ENCODE data around the gene NDUFA13. TPM values are rescaled to one million over a fixed set of nuclear protein-coding genes. Genes with fewer than 3 reads are reported as not detected.

Gene NDUFA13
- total RNA-seq, 1 donor from 2014 or later = 169 TPM

DNA sequence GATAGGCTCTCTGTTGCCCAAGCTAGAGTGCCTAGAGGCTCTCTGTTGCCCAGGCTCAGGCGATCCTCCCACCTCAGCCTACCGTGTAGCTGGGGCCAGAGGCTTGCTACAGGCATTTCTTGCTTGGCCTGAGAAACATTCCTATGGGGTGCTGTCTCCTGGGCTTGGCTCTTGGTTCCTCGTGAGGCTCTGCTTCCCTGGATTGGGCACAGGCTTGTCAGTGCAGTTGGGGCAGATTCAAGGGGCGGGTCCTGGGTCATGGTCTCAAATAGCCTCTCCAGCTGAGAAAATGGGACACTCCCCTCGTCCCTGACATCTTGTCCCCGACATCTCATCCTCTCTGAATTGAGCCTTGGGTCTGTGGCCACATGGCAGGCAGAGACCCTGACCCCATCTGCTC, 5.6 kb upstream of the NDUFA13 start:
- Histone ChIP-seq H3K4me3 (ENCODE audit: low read length in 3 of 3) (no peak overlapping the region), H3K27me3 (ENCODE audit: control insufficient read depth in 3 of 3, insufficient read depth in 3 of 3, low read length in 3 of 3) (peaks cover 0 to 13% (median 0%) of the 10 kb centered on the region in 3 donors), H3K27ac (ENCODE audit: low read depth, low read length) (no peak overlapping the region), H3K9me3 (ENCODE audit: control insufficient read depth in 3 of 3, low read length in 3 of 3) (no peaks in the 10 kb centered on the region), H3K4me1 (ENCODE audit: control insufficient read depth in 3 of 3, insufficient read depth in 3 of 3, low read length in 3 of 3) (peaks cover 3 to 12% (median 12%) of the 10 kb centered on the region in 3 donors), H3K36me3 (ENCODE audit: control insufficient read depth in 3 of 3, insufficient read depth in 3 of 3, low read length in 3 of 3) (peaks cover 16 to 19% (median 16%) of the 10 kb centered on the region in 3 donors), H3K9ac (ENCODE audit: low read depth in 1 of 3, low read length in 3 of 3) (peak overlapping the region in 1 of 3 donors; percentile 8)

DNA sequence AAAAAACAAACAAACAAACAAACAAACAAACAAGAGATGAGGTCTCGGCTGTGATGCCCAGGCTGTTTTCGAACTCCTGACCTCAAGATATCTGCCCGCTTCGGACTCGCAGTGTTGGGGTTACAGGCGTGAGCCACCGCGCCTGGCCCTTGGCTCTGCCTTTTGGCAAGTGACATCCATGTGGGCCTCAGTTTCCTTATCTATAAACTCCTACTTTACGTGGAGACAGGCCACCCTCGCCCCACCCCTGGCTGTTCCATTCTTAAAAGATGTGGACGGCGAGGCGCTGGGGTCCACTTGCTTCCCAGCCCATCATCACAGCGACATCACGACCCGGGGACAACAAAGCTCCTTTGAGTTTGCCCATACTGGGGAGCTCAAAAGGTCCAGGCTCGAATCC, 2.3 kb upstream of the NDUFA13 start:
- no peaks in the 10 kb centered on the region for H3K9me3 ChIP-seq (ENCODE audit: control insufficient read depth in 3 of 3, low read length in 3 of 3)
- H3K27me3 ChIP-seq (ENCODE audit: control insufficient read depth in 3 of 3, insufficient read depth in 3 of 3, low read length in 3 of 3) = peaks cover 0 to 13% (median 0%) of the 10 kb centered on the region in 3 donors
- H3K4me1 ChIP-seq (ENCODE audit: control insufficient read depth in 3 of 3, insufficient read depth in 3 of 3, low read length in 3 of 3) = peaks cover 15 to 21% (median 21%) of the 10 kb centered on the region in 3 donors
- peaks cover 0 to 2% (median 0%) of the 10 kb centered on the region in 3 donors for H3K36me3 ChIP-seq (ENCODE audit: control insufficient read depth in 3 of 3, insufficient read depth in 3 of 3, low read length in 3 of 3)
- H3K9ac ChIP-seq (ENCODE audit: low read depth in 1 of 3, low read length in 3 of 3) = peak overlapping the region in 1 of 3 donors; percentile 40
- peak overlapping the region; percentile 48 to 60 (median 52) for H3K4me3 ChIP-seq (ENCODE audit: low read length in 3 of 3)
- H3K27ac ChIP-seq (ENCODE audit: low read depth, low read length) = no peak overlapping the region

DNA sequence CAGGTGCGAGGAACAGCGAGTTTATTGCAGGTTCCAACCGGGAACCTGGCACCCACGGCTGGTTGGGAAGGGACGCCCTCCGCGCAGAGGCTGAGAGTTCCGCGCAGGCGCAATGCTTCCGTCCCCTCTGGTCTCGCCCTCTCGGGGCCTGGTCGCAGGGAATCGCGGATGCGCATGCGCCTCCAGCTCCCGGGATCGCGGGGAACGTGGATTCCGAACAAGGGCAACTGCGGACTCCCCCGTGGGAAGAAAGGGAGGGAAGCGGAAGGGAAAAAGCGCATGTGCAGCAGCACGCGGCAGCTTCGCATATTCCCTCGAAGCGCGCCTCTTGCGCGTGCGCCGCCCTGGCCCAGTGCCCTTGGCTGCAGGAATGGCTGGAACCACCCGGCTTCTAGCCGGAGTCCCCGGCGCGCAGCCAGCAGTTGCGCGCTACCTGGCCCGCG, 1.8 kb upstream of the NDUFA13 start:
- H3K36me3 ChIP-seq (ENCODE audit: control insufficient read depth in 3 of 3, insufficient read depth in 3 of 3, low read length in 3 of 3) = peaks cover 0 to 6% (median under 1%) of the 10 kb centered on the region in 3 donors
- no peaks in the 10 kb centered on the region for H3K9me3 ChIP-seq (ENCODE audit: control insufficient read depth in 3 of 3, low read length in 3 of 3)
- peaks cover 15 to 25% (median 21%) of the 10 kb centered on the region in 3 donors for H3K4me1 ChIP-seq (ENCODE audit: control insufficient read depth in 3 of 3, insufficient read depth in 3 of 3, low read length in 3 of 3)
- H3K9ac ChIP-seq (ENCODE audit: low read depth in 1 of 3, low read length in 3 of 3) = peak overlapping the region in 1 of 3 donors; percentile 40
- no peak overlapping the region for H3K27ac ChIP-seq (ENCODE audit: low read depth, low read length)
- peak overlapping the region; percentile 48 to 60 (median 52) for H3K4me3 ChIP-seq (ENCODE audit: low read length in 3 of 3)
- H3K27me3 ChIP-seq (ENCODE audit: control insufficient read depth in 3 of 3, insufficient read depth in 3 of 3, low read length in 3 of 3) = peaks cover 0 to 13% (median 0%) of the 10 kb centered on the region in 3 donors

DNA sequence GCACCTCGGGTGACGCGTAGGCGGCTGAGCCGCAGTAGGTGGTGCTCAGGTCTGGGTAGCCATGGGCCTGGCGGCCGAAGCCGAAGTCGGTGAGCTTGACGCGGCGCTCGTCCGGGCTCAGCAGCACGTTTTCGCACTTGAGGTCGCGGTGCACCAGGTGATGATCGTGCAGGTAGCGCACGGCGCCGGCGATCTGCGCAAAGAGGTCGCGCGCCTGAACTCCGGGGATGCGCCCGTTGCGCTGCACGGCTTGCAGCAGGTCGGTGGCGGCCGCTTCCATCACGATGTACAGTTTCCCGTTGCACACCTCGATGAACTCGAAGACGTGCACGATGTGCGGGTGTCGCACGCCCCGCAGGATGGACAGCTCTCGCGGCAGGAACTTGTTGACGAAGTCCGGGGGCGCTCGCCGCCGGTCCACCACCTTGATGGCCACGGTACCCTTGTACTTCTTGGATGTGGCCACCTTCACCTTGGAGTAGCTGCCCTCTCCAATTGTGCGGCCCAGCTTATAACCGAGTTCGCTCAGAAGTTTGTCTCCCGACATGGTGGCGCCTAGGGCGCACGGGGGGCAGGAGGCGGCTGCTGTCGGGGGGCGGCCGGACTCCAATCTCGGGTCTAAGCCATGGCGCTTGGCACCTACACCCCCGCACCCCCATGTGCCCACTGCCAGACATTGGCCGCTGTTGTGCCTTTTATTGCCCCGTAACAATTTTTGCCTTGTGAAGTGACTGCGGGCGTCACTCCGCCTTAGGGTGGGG, 964 bp upstream of the NDUFA13 start, which contains the start of gene TSSK6:
TSSK6 (minus strand) TSS at position 668 of the 761 bp plus-strand sequence; CDS start at position 547, 121 bp downstream.
- H3K27me3 ChIP-seq (ENCODE audit: control insufficient read depth in 3 of 3, insufficient read depth in 3 of 3, low read length in 3 of 3) = peaks cover 0 to 13% (median 0%) of the 10 kb centered on the region in 3 donors
- H3K27ac ChIP-seq (ENCODE audit: low read depth, low read length) = peak within 1 kb of the TSS; percentile 73
- peaks cover 19 to 29% (median 26%) of the 10 kb centered on the region in 3 donors for H3K4me1 ChIP-seq (ENCODE audit: control insufficient read depth in 3 of 3, insufficient read depth in 3 of 3, low read length in 3 of 3)
- peaks cover 4 to 10% (median 5%) of the 10 kb centered on the region in 3 donors for H3K36me3 ChIP-seq (ENCODE audit: control insufficient read depth in 3 of 3, insufficient read depth in 3 of 3, low read length in 3 of 3)
- peak within 1 kb of the TSS; percentile 76 to 89 (median 81) for H3K9ac ChIP-seq (ENCODE audit: low read depth in 1 of 3, low read length in 3 of 3)
- peak within 1 kb of the TSS; percentile 70 to 96 (median 92) for H3K4me3 ChIP-seq (ENCODE audit: low read length in 3 of 3)
- H3K9me3 ChIP-seq (ENCODE audit: control insufficient read depth in 3 of 3, low read length in 3 of 3) = no peaks in the 10 kb centered on the region

DNA sequence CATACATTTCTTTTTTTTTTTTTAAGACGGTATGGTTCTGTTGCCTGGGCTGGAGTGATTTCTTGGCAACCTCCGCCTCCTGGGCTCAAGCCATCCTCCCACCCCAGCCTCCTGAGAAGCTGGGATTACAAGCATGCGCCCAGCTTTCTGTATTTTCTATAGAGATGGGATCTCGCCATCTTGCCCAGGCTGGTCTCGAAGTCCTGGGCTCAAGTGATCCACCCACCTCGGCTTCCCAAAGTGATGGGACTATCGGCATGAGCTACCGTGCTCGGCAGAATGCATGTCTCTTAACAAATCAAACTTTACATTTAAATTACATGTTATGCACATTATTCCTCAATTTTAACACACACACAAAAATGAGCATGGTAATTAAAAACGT, 1.2 kb downstream of the NDUFA13 start:
- H3K4me1 ChIP-seq (ENCODE audit: control insufficient read depth in 3 of 3, insufficient read depth in 3 of 3, low read length in 3 of 3) = peaks cover 19 to 29% (median 26%) of the 10 kb centered on the region in 3 donors
- H3K27ac ChIP-seq (ENCODE audit: low read depth, low read length) = no peak overlapping the region
- H3K9ac ChIP-seq (ENCODE audit: low read depth in 1 of 3, low read length in 3 of 3) = peak overlapping the region; percentile 76 to 89 (median 81)

DNA sequence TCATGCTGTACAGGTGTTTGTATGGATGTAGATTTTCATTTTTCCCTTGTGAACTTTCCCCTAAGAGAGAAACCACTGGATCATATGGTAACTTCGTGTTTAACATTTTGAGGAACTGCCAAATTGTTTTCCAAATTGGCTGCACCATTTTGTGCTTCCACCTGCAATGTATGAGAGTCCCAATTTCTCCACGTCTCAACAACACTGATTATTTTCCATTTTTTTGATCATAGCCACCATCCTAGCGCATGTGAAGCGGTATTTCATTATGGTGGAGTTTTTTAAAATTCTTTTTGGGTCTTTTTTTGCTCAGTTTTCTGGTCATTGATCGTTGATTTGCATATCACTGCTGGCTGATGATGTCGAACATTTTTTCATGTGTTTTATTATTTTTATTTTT, 5.0 kb downstream of the NDUFA13 start:
- Histone ChIP-seq H3K9me3 (ENCODE audit: control insufficient read depth in 3 of 3, low read length in 3 of 3) (no peaks in the 10 kb centered on the region), H3K27me3 (ENCODE audit: control insufficient read depth in 3 of 3, insufficient read depth in 3 of 3, low read length in 3 of 3) (no peaks in the 10 kb centered on the region), H3K4me1 (ENCODE audit: control insufficient read depth in 3 of 3, insufficient read depth in 3 of 3, low read length in 3 of 3) (peaks cover 14 to 17% (median 15%) of the 10 kb centered on the region in 3 donors), H3K36me3 (ENCODE audit: control insufficient read depth in 3 of 3, insufficient read depth in 3 of 3, low read length in 3 of 3) (peaks cover 12 to 20% (median 14%) of the 10 kb centered on the region in 3 donors), H3K4me3 (ENCODE audit: low read length in 3 of 3) (no peak overlapping the region), H3K27ac (ENCODE audit: low read depth, low read length) (no peak overlapping the region), H3K9ac (ENCODE audit: low read depth in 1 of 3, low read length in 3 of 3) (no peak overlapping the region)

More for the DNA sequence above, 1.2 kb downstream of the NDUFA13 start:
- peak overlapping the region; percentile 17 to 96 (median 70) for H3K4me3 ChIP-seq (ENCODE audit: low read length in 3 of 3)
- no peaks in the 10 kb centered on the region for H3K9me3 ChIP-seq (ENCODE audit: control insufficient read depth in 3 of 3, low read length in 3 of 3)
- H3K27me3 ChIP-seq (ENCODE audit: control insufficient read depth in 3 of 3, insufficient read depth in 3 of 3, low read length in 3 of 3) = peaks cover 0 to 13% (median 0%) of the 10 kb centered on the region in 3 donors
- H3K36me3 ChIP-seq (ENCODE audit: control insufficient read depth in 3 of 3, insufficient read depth in 3 of 3, low read length in 3 of 3) = peaks cover 4 to 11% (median 5%) of the 10 kb centered on the region in 3 donors

DNA sequence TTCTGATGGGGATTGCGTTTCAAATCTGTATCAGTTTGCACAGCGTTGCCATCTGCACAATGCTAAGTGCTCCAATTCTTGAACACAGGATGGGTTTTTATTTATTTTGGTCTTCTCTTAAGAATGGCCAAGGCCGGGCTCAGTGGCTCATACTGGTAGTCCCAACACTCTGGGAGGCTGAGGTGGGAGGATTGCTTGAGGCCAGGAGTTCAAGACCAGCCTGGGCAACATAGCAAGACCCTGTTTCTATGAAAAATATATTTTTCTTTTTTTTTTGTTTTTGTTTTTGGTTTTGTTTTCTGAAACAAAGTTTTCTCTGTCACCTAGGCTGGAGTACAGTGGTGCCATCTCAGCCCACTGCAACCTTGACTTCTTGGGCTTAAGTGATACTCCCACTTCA, 7.2 kb downstream of the NDUFA13 start:
- Histone ChIP-seq H3K4me1 (ENCODE audit: control insufficient read depth in 3 of 3, insufficient read depth in 3 of 3, low read length in 3 of 3) (peaks cover 7 to 14% (median 8%) of the 10 kb centered on the region in 3 donors), H3K9ac (ENCODE audit: low read depth in 1 of 3, low read length in 3 of 3) (no peak overlapping the region), H3K36me3 (ENCODE audit: control insufficient read depth in 3 of 3, insufficient read depth in 3 of 3, low read length in 3 of 3) (peaks cover 25 to 34% (median 28%) of the 10 kb centered on the region in 3 donors), H3K9me3 (ENCODE audit: control insufficient read depth in 3 of 3, low read length in 3 of 3) (no peaks in the 10 kb centered on the region), H3K27ac (ENCODE audit: low read depth, low read length) (no peak overlapping the region), H3K27me3 (ENCODE audit: control insufficient read depth in 3 of 3, insufficient read depth in 3 of 3, low read length in 3 of 3) (no peaks in the 10 kb centered on the region), H3K4me3 (ENCODE audit: low read length in 3 of 3) (no peak overlapping the region)

DNA sequence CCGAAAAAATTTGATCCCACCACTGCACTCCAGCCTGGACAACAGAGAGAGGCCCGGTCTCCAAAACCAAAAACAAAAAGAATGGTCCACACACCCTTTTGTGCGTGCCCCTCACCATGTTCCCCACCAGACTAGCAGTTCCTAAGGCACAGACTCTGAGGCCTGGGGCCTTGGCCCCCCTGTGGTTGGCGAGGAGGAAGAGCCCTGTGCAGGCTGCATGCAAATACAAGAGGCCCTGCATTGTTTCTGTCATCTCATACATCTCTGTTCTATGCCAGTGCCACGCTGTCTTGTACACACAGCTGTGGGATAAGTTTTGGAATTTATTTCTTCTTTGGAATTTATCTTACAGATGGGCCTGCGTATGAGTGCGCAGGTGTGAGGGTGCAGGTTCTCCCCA, 8.0 kb downstream of the NDUFA13 start:
- Histone ChIP-seq H3K9ac (ENCODE audit: low read depth in 1 of 3, low read length in 3 of 3) (no peak overlapping the region), H3K36me3 (ENCODE audit: control insufficient read depth in 3 of 3, insufficient read depth in 3 of 3, low read length in 3 of 3) (peaks cover 24 to 34% (median 31%) of the 10 kb centered on the region in 3 donors), H3K4me1 (ENCODE audit: control insufficient read depth in 3 of 3, insufficient read depth in 3 of 3, low read length in 3 of 3) (peaks cover 6 to 14% (median 7%) of the 10 kb centered on the region in 3 donors), H3K9me3 (ENCODE audit: control insufficient read depth in 3 of 3, low read length in 3 of 3) (no peaks in the 10 kb centered on the region), H3K27ac (ENCODE audit: low read depth, low read length) (no peak overlapping the region), H3K4me3 (ENCODE audit: low read length in 3 of 3) (no peak overlapping the region), H3K27me3 (ENCODE audit: control insufficient read depth in 3 of 3, insufficient read depth in 3 of 3, low read length in 3 of 3) (no peaks in the 10 kb centered on the region)

DNA sequence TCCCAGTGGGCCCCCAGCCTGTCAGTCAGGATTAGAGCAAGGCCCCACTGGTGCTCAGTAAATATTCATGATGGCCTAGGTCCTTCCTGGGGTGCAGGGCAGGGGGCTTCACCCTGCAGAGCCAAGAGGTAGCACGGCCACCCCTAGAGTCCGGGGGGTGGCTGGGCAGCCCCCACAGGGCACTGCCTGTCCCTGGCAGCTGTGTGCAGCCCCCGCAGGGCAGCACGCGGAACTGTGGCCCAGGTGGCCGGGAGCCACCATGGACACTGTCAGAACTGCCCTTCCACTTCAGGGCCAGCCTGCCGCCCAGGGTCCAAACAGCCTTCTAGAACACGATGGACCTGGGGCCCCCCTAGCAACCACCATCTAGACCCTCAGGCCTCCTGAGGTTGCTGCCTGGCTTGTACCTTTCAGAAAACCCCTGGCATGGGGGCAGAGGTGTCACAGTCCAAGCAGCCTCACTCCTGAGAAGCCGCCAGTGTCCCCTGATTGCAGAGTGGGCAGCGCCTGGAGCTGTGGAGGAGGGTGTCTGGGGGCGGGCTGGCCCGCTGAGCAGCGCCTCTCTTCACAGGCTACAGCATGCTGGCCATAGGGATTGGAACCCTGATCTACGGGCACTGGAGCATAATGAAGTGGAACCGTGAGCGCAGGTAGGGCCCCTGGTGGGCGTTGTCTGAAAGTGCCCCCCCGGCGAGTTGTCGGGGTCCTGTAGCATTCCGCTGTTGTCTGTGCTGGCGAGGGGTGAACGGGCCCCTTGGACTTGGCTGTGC, 9.8 kb downstream of the NDUFA13 start:
- H3K4me3 ChIP-seq (ENCODE audit: low read length in 3 of 3) = no peak overlapping the region
- no peaks in the 10 kb centered on the region for H3K9me3 ChIP-seq (ENCODE audit: control insufficient read depth in 3 of 3, low read length in 3 of 3)
- peaks cover 17 to 32% (median 25%) of the 10 kb centered on the region in 3 donors for H3K36me3 ChIP-seq (ENCODE audit: control insufficient read depth in 3 of 3, insufficient read depth in 3 of 3, low read length in 3 of 3)
- no peak overlapping the region for H3K27ac ChIP-seq (ENCODE audit: low read depth, low read length)
- peak overlapping the region in 1 of 3 donors; percentile 8 for H3K9ac ChIP-seq (ENCODE audit: low read depth in 1 of 3, low read length in 3 of 3)
- H3K4me1 ChIP-seq (ENCODE audit: control insufficient read depth in 3 of 3, insufficient read depth in 3 of 3, low read length in 3 of 3) = peaks cover 0 to 9% (median 4%) of the 10 kb centered on the region in 3 donors
- H3K27me3 ChIP-seq (ENCODE audit: control insufficient read depth in 3 of 3, insufficient read depth in 3 of 3, low read length in 3 of 3) = no peaks in the 10 kb centered on the region
